HEK293 (cell line): Measurements from ENCODE around the gene TSR3.

Experiments used
- CTCF ChIA-PET: fragments of 350-600 bp; formaldehyde crosslinking; extraction: SDS; loops from one replicate; lab custom pipeline; 2021; ENCODE audit warnings: antibody characterized with exemption; lab: Yijun Ruan, JAX
- POLR2A ChIA-PET: fragments of 300-600 bp; formaldehyde crosslinking; extraction: SDS; loops from one replicate; lab custom pipeline; 2020; ENCODE audit warnings: antibody characterized with exemption, inconsistent platforms; lab: Yijun Ruan, JAX
- H3K27ac ChIP-seq: fragments of 200-500 bp; sonication (Bioruptor generic); 2 replicates; pipeline ENCODE4 v1.5.1; 2014; ENCODE audit warnings: low read depth, low read length, control low read depth, inconsistent platforms; ENCODE audit errors: extremely low read depth
- H3K36me3 ChIP-seq, 2 experiments: fragments of 200-500 bp in 1 of 2; sonication (Bioruptor generic) in 1 of 2; 1 replicate in 1 of 2; 2 replicates in 1 of 2; pipeline ENCODE4 v1.5.1; 2014 to 2017; ENCODE audit warnings: inconsistent platforms in 2 of 2, low read length in 2 of 2; ENCODE audit not compliant: control insufficient read depth in 2 of 2, insufficient read depth in 1 of 2
- H3K4me1 ChIP-seq: fragments of 200-500 bp; sonication (Bioruptor generic); 2 replicates; pipeline ENCODE4 v1.5.1; 2014; ENCODE audit warnings: mild to moderate bottlenecking, low read length, inconsistent platforms; ENCODE audit not compliant: control insufficient read depth, insufficient read depth
- H3K4me3 ChIP-seq: 2 replicates; pipeline ENCODE4 v1.5.1; 2011; ENCODE audit warnings: low read depth, mild to moderate bottlenecking, control low read depth, low read length, moderate library complexity
- H3K9me3 ChIP-seq: fragments of 200-500 bp; sonication (Bioruptor generic); 2 replicates; pipeline ENCODE4 v1.5.1; 2014; ENCODE audit warnings: low read depth, low read length, inconsistent platforms; ENCODE audit not compliant: control insufficient read depth, insufficient read depth
- GLIS2 ChIP-seq: fragments of 450-650 bp; formaldehyde crosslinking; IDR thresholded peaks from 2 replicates; pipeline ENCODE4 v1.5.1; 2016; ENCODE audit warnings: missing biosample characterization, missing genetic modification characterization
- KLF7 ChIP-seq: fragments of 450-650 bp; formaldehyde crosslinking; IDR thresholded peaks from 2 replicates; pipeline ENCODE4 v1.5.1; 2016; ENCODE audit warnings: missing biosample characterization, missing genetic modification characterization, borderline replicate concordance
- REST ChIP-seq: fragments of 450-650 bp; formaldehyde crosslinking; IDR thresholded peaks from 2 replicates; pipeline ENCODE4 v1.5.1; 2016; ENCODE audit warnings: missing biosample characterization, missing genetic modification characterization
- SCRT2 ChIP-seq: fragments of 450-650 bp; formaldehyde crosslinking; IDR thresholded peaks from 2 replicates; pipeline ENCODE4 v1.5.1; 2016; ENCODE audit warnings: missing biosample characterization, missing genetic modification characterization
- ZIC2 ChIP-seq: fragments of 450-650 bp; formaldehyde crosslinking; IDR thresholded peaks from 2 replicates; pipeline ENCODE4 v1.5.1; 2016; ENCODE audit warnings: missing biosample characterization, missing genetic modification characterization
- ZNF138 ChIP-seq: fragments of 450-650 bp; formaldehyde crosslinking; IDR thresholded peaks from 2 replicates; pipeline ENCODE4 v1.5.1; 2016; ENCODE audit warnings: missing biosample characterization, missing genetic modification characterization, borderline replicate concordance
- ZNF248 ChIP-seq: fragments of 450-650 bp; formaldehyde crosslinking; IDR thresholded peaks from 2 replicates; pipeline ENCODE4 v1.5.1; 2017; ENCODE audit warnings: missing biosample characterization, missing genetic modification characterization
- ZNF350 ChIP-seq: fragments of 450-650 bp; formaldehyde crosslinking; IDR thresholded peaks from 2 replicates; pipeline ENCODE4 v1.5.0; 2017; ENCODE audit warnings: missing biosample characterization, mild to moderate bottlenecking, missing genetic modification characterization
- ZNF768 ChIP-seq: fragments of 450-650 bp; formaldehyde crosslinking; IDR thresholded peaks from 2 replicates; pipeline ENCODE4 v1.5.1; 2018; ENCODE audit warnings: missing biosample characterization, mild to moderate bottlenecking, missing genetic modification characterization
- ZNF791 ChIP-seq: fragments of 450-650 bp; formaldehyde crosslinking; IDR thresholded peaks from 2 replicates; pipeline ENCODE4 v1.5.1; 2016; ENCODE audit warnings: missing biosample characterization, missing genetic modification characterization
- TF ChIP-seq, protein P1 (sequence below): fragments of 450-650 bp; formaldehyde crosslinking; IDR thresholded peaks from 2 replicates; pipeline ENCODE4 v1.5.1; 2017; ENCODE audit warnings: missing biosample characterization, missing genetic modification characterization
- TF ChIP-seq, protein P2 (sequence below): fragments of 450-650 bp; formaldehyde crosslinking; optimal IDR thresholded peaks from 2 replicates; pipeline ENCODE3; 2016; ENCODE audit warnings: missing biosample characterization, mild to moderate bottlenecking, missing genetic modification characterization
- TF ChIP-seq, protein P3 (sequence below): fragments of 450-650 bp; formaldehyde crosslinking; IDR thresholded peaks from 2 replicates; pipeline ENCODE4 v1.5.1; 2016; ENCODE audit warnings: missing biosample characterization, missing genetic modification characterization
- TF ChIP-seq, protein P4 (sequence below): fragments of 450-650 bp; formaldehyde crosslinking; IDR thresholded peaks from 2 replicates; pipeline ENCODE4; 2016; ENCODE audit warnings: missing biosample characterization, missing genetic modification characterization

The TSR3 gene

GRCh38 chr16:1327619-1327947 is 24.1 kb downstream of the TSR3 start:
- POLR2A ChIA-PET = interaction anchor here (1.7 kb wide), 1 partner anchor 11 kb away, joined by 4 read pairs; no protein-coding TSS in a partner anchor
- H3K9me3 ChIP-seq = no peaks in the 10 kb centered on the region
- TF ChIP-seq ZNF791 (tag by site-specific recombination) = no peak
- TF ChIP-seq, protein P1, sequence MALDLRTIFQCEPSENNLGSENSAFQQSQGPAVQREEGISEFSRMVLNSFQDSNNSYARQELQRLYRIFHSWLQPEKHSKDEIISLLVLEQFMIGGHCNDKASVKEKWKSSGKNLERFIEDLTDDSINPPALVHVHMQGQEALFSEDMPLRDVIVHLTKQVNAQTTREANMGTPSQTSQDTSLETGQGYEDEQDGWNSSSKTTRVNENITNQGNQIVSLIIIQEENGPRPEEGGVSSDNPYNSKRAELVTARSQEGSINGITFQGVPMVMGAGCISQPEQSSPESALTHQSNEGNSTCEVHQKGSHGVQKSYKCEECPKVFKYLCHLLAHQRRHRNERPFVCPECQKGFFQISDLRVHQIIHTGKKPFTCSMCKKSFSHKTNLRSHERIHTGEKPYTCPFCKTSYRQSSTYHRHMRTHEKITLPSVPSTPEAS (tag by site-specific recombination) = no peak
- no peak for TF ChIP-seq ZNF350
- no peak for TF ChIP-seq KLF7 (tag by site-specific recombination)
- TF ChIP-seq, all 188 proteins: peak for 0
- no peak overlapping the region for H3K4me3 ChIP-seq
- H3K36me3 ChIP-seq = peaks cover 0 to 16% of the 10 kb centered on the region in 2 experiments; a peak in 2 of 3 replicates
- no peak overlapping the region for H3K27ac ChIP-seq
- CTCF ChIA-PET = no interaction called here
- H3K4me1 ChIP-seq = no peaks in the 10 kb centered on the region

DNA sequence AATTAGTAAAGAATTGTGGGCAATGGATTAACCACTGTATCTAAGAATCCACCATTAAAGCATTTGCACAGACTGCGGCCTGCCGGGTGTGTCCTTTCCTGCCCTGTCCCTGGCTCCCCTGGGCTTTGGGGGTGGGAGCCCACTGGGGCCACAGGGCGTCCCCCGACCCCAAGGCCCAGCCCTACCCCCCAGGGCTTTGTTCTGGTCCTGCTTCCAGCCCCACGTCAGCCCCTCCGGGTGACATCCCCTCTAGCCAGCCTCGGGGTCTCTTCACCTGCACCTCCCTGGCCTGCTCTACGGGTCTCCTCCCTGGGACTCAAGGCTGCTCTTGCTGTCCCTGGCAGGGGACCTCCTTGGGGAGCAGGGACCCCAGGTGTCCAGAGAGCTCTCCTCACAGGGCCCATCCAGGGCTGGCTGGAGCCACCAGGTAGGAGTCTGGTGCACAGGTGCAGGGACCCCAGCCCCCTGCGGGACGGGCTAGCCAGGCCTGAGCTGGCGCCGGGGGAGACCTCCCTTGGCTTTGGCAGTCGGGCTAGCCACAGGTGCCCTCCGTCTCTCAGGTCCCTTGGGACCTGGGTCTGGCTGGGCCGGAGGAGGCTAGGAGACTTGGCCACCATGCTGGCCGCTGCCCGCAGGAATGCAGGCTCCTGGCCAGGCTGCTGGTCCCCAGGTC is 24.6 kb downstream of the TSR3 start:
- no peaks in the 10 kb centered on the region for H3K9me3 ChIP-seq
- H3K4me1 ChIP-seq = no peaks in the 10 kb centered on the region
- no peak overlapping the region for H3K27ac ChIP-seq
- peaks cover 3 to 19% of the 10 kb centered on the region in 2 experiments; a peak in 2 of 3 replicates for H3K36me3 ChIP-seq
- CTCF ChIA-PET = no interaction called here
- TF ChIP-seq REST (tag by site-specific recombination) (no peak), ZNF248 (tag by site-specific recombination) (no peak), GLIS2 (0 out of 2 replicates have a peak, but pooled peaks have one; percentile 31), SCRT2 (peak; percentile 59), ZIC2 (tag by site-specific recombination) (0 out of 2 replicates have a peak, but pooled peaks have one; percentile 11)
- no peak overlapping the region for H3K4me3 ChIP-seq
- POLR2A ChIA-PET = interaction anchor here (0.6 to 1.8 kb wide), 4 partner anchors 8 to 231 kb away, joined by 3 to 7 read pairs (median 4); no protein-coding TSS in a partner anchor

GRCh38 chr16:1326391-1326790 is 25.3 kb downstream of the TSR3 start:
- H3K36me3 ChIP-seq = peaks cover 10 to 23% of the 10 kb centered on the region in 2 experiments; a peak in 2 of 3 replicates
- no peak overlapping the region for H3K27ac ChIP-seq
- ChIA-PET CTCF (interaction anchor here (0.6 kb wide), 1 partner anchor 82 kb away, joined by 3 read pairs; no protein-coding TSS in a partner anchor), POLR2A (interaction anchor here (0.6 to 1.8 kb wide), 6 partner anchors 9 to 563 kb away, joined by 3 to 7 read pairs (median 4); no protein-coding TSS in a partner anchor)
- no peaks in the 10 kb centered on the region for H3K4me1 ChIP-seq
- H3K9me3 ChIP-seq = no peaks in the 10 kb centered on the region
- H3K4me3 ChIP-seq = no peak overlapping the region
- TF ChIP-seq, protein P2, sequence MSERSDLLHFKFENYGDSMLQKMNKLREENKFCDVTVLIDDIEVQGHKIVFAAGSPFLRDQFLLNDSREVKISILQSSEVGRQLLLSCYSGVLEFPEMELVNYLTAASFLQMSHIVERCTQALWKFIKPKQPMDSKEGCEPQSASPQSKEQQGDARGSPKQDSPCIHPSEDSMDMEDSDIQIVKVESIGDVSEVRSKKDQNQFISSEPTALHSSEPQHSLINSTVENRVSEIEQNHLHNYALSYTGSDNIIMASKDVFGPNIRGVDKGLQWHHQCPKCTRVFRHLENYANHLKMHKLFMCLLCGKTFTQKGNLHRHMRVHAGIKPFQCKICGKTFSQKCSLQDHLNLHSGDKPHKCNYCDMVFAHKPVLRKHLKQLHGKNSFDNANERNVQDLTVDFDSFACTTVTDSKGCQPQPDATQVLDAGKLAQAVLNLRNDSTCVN (tag by site-specific recombination) = no peak
- TF ChIP-seq, protein P3, sequence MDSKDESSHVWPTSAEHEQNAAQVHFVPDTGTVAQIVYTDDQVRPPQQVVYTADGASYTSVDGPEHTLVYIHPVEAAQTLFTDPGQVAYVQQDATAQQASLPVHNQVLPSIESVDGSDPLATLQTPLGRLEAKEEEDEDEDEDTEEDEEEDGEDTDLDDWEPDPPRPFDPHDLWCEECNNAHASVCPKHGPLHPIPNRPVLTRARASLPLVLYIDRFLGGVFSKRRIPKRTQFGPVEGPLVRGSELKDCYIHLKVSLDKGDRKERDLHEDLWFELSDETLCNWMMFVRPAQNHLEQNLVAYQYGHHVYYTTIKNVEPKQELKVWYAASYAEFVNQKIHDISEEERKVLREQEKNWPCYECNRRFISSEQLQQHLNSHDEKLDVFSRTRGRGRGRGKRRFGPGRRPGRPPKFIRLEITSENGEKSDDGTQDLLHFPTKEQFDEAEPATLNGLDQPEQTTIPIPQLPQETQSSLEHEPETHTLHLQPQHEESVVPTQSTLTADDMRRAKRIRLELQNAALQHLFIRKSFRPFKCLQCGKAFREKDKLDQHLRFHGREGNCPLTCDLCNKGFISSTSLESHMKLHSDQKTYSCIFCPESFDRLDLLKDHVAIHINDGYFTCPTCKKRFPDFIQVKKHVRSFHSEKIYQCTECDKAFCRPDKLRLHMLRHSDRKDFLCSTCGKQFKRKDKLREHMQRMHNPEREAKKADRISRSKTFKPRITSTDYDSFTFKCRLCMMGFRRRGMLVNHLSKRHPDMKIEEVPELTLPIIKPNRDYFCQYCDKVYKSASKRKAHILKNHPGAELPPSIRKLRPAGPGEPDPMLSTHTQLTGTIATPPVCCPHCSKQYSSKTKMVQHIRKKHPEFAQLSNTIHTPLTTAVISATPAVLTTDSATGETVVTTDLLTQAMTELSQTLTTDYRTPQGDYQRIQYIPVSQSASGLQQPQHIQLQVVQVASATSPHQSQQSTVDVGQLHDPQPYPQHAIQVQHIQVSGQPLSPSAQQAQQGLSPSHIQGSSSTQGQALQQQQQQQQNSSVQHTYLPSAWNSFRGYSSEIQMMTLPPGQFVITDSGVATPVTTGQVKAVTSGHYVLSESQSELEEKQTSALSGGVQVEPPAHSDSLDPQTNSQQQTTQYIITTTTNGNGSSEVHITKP = no peak
- no peak for TF ChIP-seq ZNF138 (tag by site-specific recombination)
- TF ChIP-seq ZNF791 (tag by site-specific recombination) = no peak
- TF ChIP-seq, protein P4, sequence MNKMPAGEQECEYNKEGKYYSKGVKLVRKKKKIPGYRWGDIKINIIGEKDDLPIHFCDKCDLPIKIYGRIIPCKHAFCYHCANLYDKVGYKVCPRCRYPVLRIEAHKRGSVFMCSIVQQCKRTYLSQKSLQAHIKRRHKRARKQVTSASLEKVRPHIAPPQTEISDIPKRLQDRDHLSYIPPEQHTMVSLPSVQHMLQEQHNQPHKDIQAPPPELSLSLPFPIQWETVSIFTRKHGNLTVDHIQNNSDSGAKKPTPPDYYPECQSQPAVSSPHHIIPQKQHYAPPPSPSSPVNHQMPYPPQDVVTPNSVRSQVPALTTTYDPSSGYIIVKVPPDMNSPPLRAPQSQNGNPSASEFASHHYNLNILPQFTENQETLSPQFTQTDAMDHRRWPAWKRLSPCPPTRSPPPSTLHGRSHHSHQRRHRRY = no peak
- TF ChIP-seq ZNF768 (tag by site-specific recombination) = no peak
